Ovary (tissue), 9 donors: ENCODE data around the gene FMN1. TPM values are rescaled to one million over a fixed set of nuclear protein-coding genes. Genes with fewer than 3 reads are reported as not detected.

ENCODE experiments used
- DNase-seq, 5 donors: peaks; one replicate each; pipeline ENCODE4 v3.0.0-alpha.2; 2019 to 2020
- H3K27ac ChIP-seq, 2 donors: fragments of 200-600 bp; one replicate each; pipeline versions ENCODE4 v1.5.1 to v1.8.0; 2019 to 2022
- H3K27me3 ChIP-seq: fragments of 200-600 bp; one replicate; pipeline ENCODE4 v1.8.0; 2022
- H3K36me3 ChIP-seq: fragments of 200-600 bp; sonication (generic); one replicate; pipeline ENCODE4 v1.5.1; 2019
- H3K4me1 ChIP-seq: one replicate; pipeline ENCODE4 v1.8.1; 2013; ENCODE audit warnings: mild to moderate bottlenecking, moderate library complexity; ENCODE audit not compliant: insufficient read depth
- H3K4me3 ChIP-seq: fragments of 200-600 bp; sonication (generic); one replicate; pipeline ENCODE4 v1.5.1; 2017
- H3K9me3 ChIP-seq, 2 donors: fragments of 200-600 bp in 1 of 2; sonication (generic) in 1 of 2; one replicate each; pipeline versions ENCODE4 v1.5.1 to v1.8.1; 2013 to 2019; ENCODE audit warnings: mild to moderate bottlenecking in 1 of 2, moderate library complexity in 1 of 2
- CTCF ChIP-seq, 3 donors: fragments of 450-650 bp in 2 of 3; fragments of 200-600 bp in 1 of 3; IDR thresholded peaks; one replicate each; pipeline versions ENCODE4 v1.5.1 to v1.8.0; 2016 to 2022; ENCODE audit warnings: antibody characterized with exemption in 3 of 3, mild to moderate bottlenecking in 1 of 3
- EP300 ChIP-seq: sonication (generic); formaldehyde crosslinking; IDR thresholded peaks from one replicate; pipeline ENCODE4 v1.6.1; 2017; ENCODE audit warnings: antibody characterized with exemption
- POLR2A ChIP-seq: fragments of 450-650 bp; IDR thresholded peaks from one replicate; pipeline ENCODE4 v1.6.1; 2017; ENCODE audit warnings: antibody characterized with exemption, mild to moderate bottlenecking, moderate library complexity
- WGBS, 3 donors: extraction: QIAGEN DNeasy Blood & Tissue Kit in 1 of 3; methylation state at CpG; one replicate each; pipeline versions ENCODE4 v1.1.5 to v1.1.7; 2013 to 2017; 5-methylcytosine and 5-hydroxymethylcytosine counted together
- intact Hi-C, 4 donors: fragments of 100-400 bp; cut with DNase I; formaldehyde crosslinking; loops; one replicate each; pipeline versions ENCODE4 v1.11.0 to v1.15.1; 2022 to 2023
- polyA plus RNA-seq, 2 donors: library from polyadenylated mRNA; stranded (reverse); fragments of 200-250 nt in 1 of 2; fragments of 350-450 nt in 1 of 2; fragmentation: Illumina TruSeq in 1 of 2; extraction: RNeasy Lipid Tissue Mini Kit (QIAGEN cat#74804) in 1 of 2; gene quantifications; one replicate each; pipeline ENCODE4 v1.2.3, GENCODE V29; 2013 to 2014
- total RNA-seq, 7 donors: library from RNA; depleted of rRNA in 2 of 7; stranded (reverse); fragments of >200 nt in 2 of 7; fragmentation: NEBNext Ultra II Directional in 3 of 7; extraction: Animal tissue kit (Norgen Biotek cat#: 25700) in 3 of 7; gene quantifications; one replicate each; pipeline versions ENCODE4 v1.1.0 to v1.2.4, GENCODE V29; 2016 to 2023
- donor health status: DM: no; HTN: no; CAD: no; lungs with moderate emphysema.
- donor health status: DM: no; HTN: no; CAD: no.
- donor health status: Bipolar disorder and iron deficiency.
- donor health status: DM: yes; HTN: yes; CAD: no.
- donor health status: DM: no; HTN: no; CAD: no.
- donor health status: DM: yes; HTN: yes; CAD: no.

The FMN1 gene
- total and polyA plus RNA-seq, 9 donors = 0.13 to 16.9 (median 2.6) TPM

GRCh38 chr15:33083232-33084081 lies 111.1 kb downstream of the FMN1 start:
- no peaks in the 10 kb centered on the region for H3K36me3 ChIP-seq
- 51 to 59% (median 57%) methylated on average over 6 of the region's 6 CpGs for WGBS, 3 donors
- H3K9me3 ChIP-seq = no peaks in the 10 kb centered on the region
- no peak for DNase-seq
- no peak overlapping the region for H3K4me3 ChIP-seq
- no peak for TF ChIP-seq CTCF (IDR thresholded peaks at IDR 0.05)
- TF ChIP-seq POLR2A = no peak
- no peak for TF ChIP-seq EP300
- no peaks in the 10 kb centered on the region for H3K4me1 ChIP-seq
- H3K27ac ChIP-seq = no peak overlapping the region
- H3K27me3 ChIP-seq = no peaks in the 10 kb centered on the region
- intact Hi-C loops = no loop called here

- Histone ChIP-seq H3K27ac (no peak overlapping the region), H3K27me3 (no peaks in the 10 kb centered on the region), H3K4me3 (no peak overlapping the region), H3K4me1 (no peaks in the 10 kb centered on the region), H3K36me3 (no peaks in the 10 kb centered on the region), H3K9me3 (no peaks in the 10 kb centered on the region)
- WGBS, 3 donors = 47 to 62% (median 57%) methylated on average over 4 of the region's 4 CpGs
- intact Hi-C loops = no loop called here
- TF ChIP-seq POLR2A = no peak
- TF ChIP-seq EP300 = no peak
- no peak for TF ChIP-seq CTCF (IDR thresholded peaks at IDR 0.05)
- no peak for DNase-seq
Observed at GRCh38 chr15:33080006-33080405, 114.5 kb downstream of the FMN1 start.

- Histone ChIP-seq H3K4me3 (no peak overlapping the region), H3K27me3 (no peaks in the 10 kb centered on the region), H3K4me1 (no peaks in the 10 kb centered on the region), H3K36me3 (no peaks in the 10 kb centered on the region), H3K27ac (no peak overlapping the region), H3K9me3 (no peaks in the 10 kb centered on the region)
- TF ChIP-seq POLR2A = no peak
- no peak for TF ChIP-seq CTCF (IDR thresholded peaks at IDR 0.05)
- TF ChIP-seq EP300 = no peak
- no peak for DNase-seq
- WGBS, 3 donors = 69 to 81% (median 71%) methylated on average over 2 of the region's 2 CpGs
- intact Hi-C loops = no loop called here
Observed at GRCh38 chr15:33078607-33079006, 115.9 kb downstream of the FMN1 start.

- WGBS, 3 donors = 75 to 80% (median 75%) methylated on average over 7 of the region's 7 CpGs
- Histone ChIP-seq H3K4me3 (no peak overlapping the region), H3K27me3 (no peaks in the 10 kb centered on the region), H3K36me3 (no peaks in the 10 kb centered on the region), H3K27ac (no peak overlapping the region), H3K9me3 (no peaks in the 10 kb centered on the region), H3K4me1 (no peaks in the 10 kb centered on the region)
- intact Hi-C loops = no loop called here
- DNase-seq = no peak
- TF ChIP-seq CTCF (IDR thresholded peaks at IDR 0.05) = no peak
- no peak for TF ChIP-seq EP300
- no peak for TF ChIP-seq POLR2A
Observed at GRCh38 chr15:33076937-33077336, 117.6 kb downstream of the FMN1 start.
